ENCODE data around the gene CPNE1. TPM values are rescaled to one million over a fixed set of nuclear protein-coding genes. Genes with fewer than 3 reads are reported as not detected.
A peak's percentile ranks its signal among the peaks of the same experiment; 100 is the strongest.
"Not testable (repeated sequence)": the region's sequence is repeated elsewhere in the genome, so short reads cannot be mapped to it uniquely, and the experiment has no call there.

Gene CPNE1
- total RNA-seq, 8 experiments from 2014 or later = 88.8 to 205 (median 124) TPM

GRCh38 chr20:35686872-35687271 is 22.2 kb upstream of the CPNE1 start:
- ATAC-seq (replicated peaks in 6 of 8) = not testable (repeated sequence)

GRCh38 chr20:35685368-35685767 is 20.7 kb upstream of the CPNE1 start:
- in situ Hi-C loops (cut with MboI; ENCODE audit: low pct_unique_long_range_greater_than_20kb in 2 of 9, low sequenced_read_pairs in 9 of 9, unreplicated experiment in 9 of 9) = loop anchor here in 1 of 9 experiments (25.0 kb wide), 1 partner anchor 173 kb away; no protein-coding TSS in a partner anchor
- H3K27ac ChIP-seq; H3K4me3 ChIP-seq; ATAC-seq (replicated peaks in 6 of 8): not testable (repeated sequence)
- peaks cover 3 to 12% of the 10 kb centered on the region in 2 donors for H3K4me1 ChIP-seq (replicated peaks in 1 of 2)
- WGBS, 10 experiments = 80 to 100% (median 100%) methylated on average over 1 to 7 of the region's 9 CpGs; no CpG with 5 or more reads in 1 of the 10 experiments

More at GRCh38 chr20:35686872-35687271, 22.2 kb upstream of the CPNE1 start:
- not testable (repeated sequence) for H3K4me3 ChIP-seq; H3K27ac ChIP-seq; H3K4me1 ChIP-seq (replicated peaks in 1 of 2)
- in situ Hi-C loops (cut with MboI; ENCODE audit: low pct_unique_long_range_greater_than_20kb in 2 of 9, low sequenced_read_pairs in 9 of 9, unreplicated experiment in 9 of 9) = loop anchor here in 1 of 9 experiments (25.0 kb wide), 1 partner anchor 175 kb away; no protein-coding TSS in a partner anchor
- WGBS, 10 experiments = 44 to 100% (median 91%) methylated on average over 1 to 9 of the region's 11 CpGs; no CpG with 5 or more reads in 3 of the 10 experiments

- H3K4me3 ChIP-seq = no peak overlapping the region
- 67 to 100% (median 100%) methylated on average over 1 of the region's 1 CpG; no CpG with 5 or more reads in 5 of the 10 experiments for WGBS, 10 experiments
- H3K27ac ChIP-seq = no peak overlapping the region
- peaks cover 3 to 14% of the 10 kb centered on the region in 2 donors for H3K4me1 ChIP-seq (replicated peaks in 1 of 2)
- ATAC-seq (replicated peaks in 6 of 8) = no peak
- in situ Hi-C loops (cut with MboI; ENCODE audit: low pct_unique_long_range_greater_than_20kb in 2 of 9, low sequenced_read_pairs in 9 of 9, unreplicated experiment in 9 of 9) = loop anchor here in 1 of 9 experiments (25.0 kb wide), 1 partner anchor 170 kb away; no protein-coding TSS in a partner anchor
Measured at GRCh38 chr20:35681960-35682359, 17.3 kb upstream of the CPNE1 start.

GRCh38 chr20:35680452-35681183 is 15.9 kb upstream of the CPNE1 start:
- H3K4me3 ChIP-seq = no peak overlapping the region
- ATAC-seq (replicated peaks in 6 of 8) = peak in 2 of 8 experiments; percentile 49 to 71
- peaks cover 3 to 14% of the 10 kb centered on the region in 2 donors for H3K4me1 ChIP-seq (replicated peaks in 1 of 2)
- H3K27ac ChIP-seq = peak overlapping the region in 1 of 2 donors; percentile 44
- WGBS, 10 experiments = 20 to 100% (median 90%) methylated on average over 1 to 3 of the region's 4 CpGs; no CpG with 5 or more reads in 1 of the 10 experiments
- in situ Hi-C loops (cut with MboI; ENCODE audit: low pct_unique_long_range_greater_than_20kb in 2 of 9, low sequenced_read_pairs in 9 of 9, unreplicated experiment in 9 of 9) = loop anchor here in 1 of 9 experiments (25.0 kb wide), 1 partner anchor 168 kb away; no protein-coding TSS in a partner anchor

- in situ Hi-C loops (cut with MboI; ENCODE audit: low pct_unique_long_range_greater_than_20kb in 2 of 9, low sequenced_read_pairs in 9 of 9, unreplicated experiment in 9 of 9) = loop anchor here in 1 of 9 experiments (25.0 kb wide), 1 partner anchor 163 kb away; no protein-coding TSS in a partner anchor
- 80 to 100% (median 95%) methylated on average over 1 to 7 of the region's 8 CpGs; no CpG with 5 or more reads in 4 of the 10 experiments for WGBS, 10 experiments
- H3K27ac ChIP-seq = no peak overlapping the region
- ATAC-seq (replicated peaks in 6 of 8) = no peak
- H3K4me1 ChIP-seq (replicated peaks in 1 of 2) = no peaks in the 10 kb centered on the region
- H3K4me3 ChIP-seq = no peak overlapping the region
Measured at GRCh38 chr20:35674921-35675320, 10.2 kb upstream of the CPNE1 start.

- no peak overlapping the region for H3K27ac ChIP-seq
- in situ Hi-C loops (cut with MboI; ENCODE audit: low pct_unique_long_range_greater_than_20kb in 2 of 9, low sequenced_read_pairs in 9 of 9, unreplicated experiment in 9 of 9) = no loop called here
- no peak overlapping the region for H3K4me3 ChIP-seq
- 42 to 100% (median 100%) methylated on average over 1 to 3 of the region's 4 CpGs; no CpG with 5 or more reads in 5 of the 10 experiments for WGBS, 10 experiments
- no peak for ATAC-seq (replicated peaks in 6 of 8)
- no peaks in the 10 kb centered on the region for H3K4me1 ChIP-seq (replicated peaks in 1 of 2)
Measured at GRCh38 chr20:35673884-35674283, 9.2 kb upstream of the CPNE1 start.

GRCh38 chr20:35669681-35670080 is 5.0 kb upstream of the CPNE1 start:
- in situ Hi-C loops (cut with MboI; ENCODE audit: low pct_unique_long_range_greater_than_20kb in 2 of 9, low sequenced_read_pairs in 9 of 9, unreplicated experiment in 9 of 9) = no loop called here
- Histone ChIP-seq H3K4me1 (replicated peaks in 1 of 2) (peaks cover 3% of the 10 kb centered on the region in 2 donors), H3K27ac (no peak overlapping the region), H3K4me3 (no peak overlapping the region)
- ATAC-seq (replicated peaks in 6 of 8) = no peak
- 20 to 86% (median 75%) methylated on average over 1 of the region's 1 CpG; no CpG with 5 or more reads in 4 of the 10 experiments for WGBS, 10 experiments

- H3K27ac ChIP-seq = no peak overlapping the region
- no peak overlapping the region for H3K4me3 ChIP-seq
- no peak for ATAC-seq (replicated peaks in 6 of 8)
- peaks cover 3% of the 10 kb centered on the region in 2 donors for H3K4me1 ChIP-seq (replicated peaks in 1 of 2)
- in situ Hi-C loops (cut with MboI; ENCODE audit: low pct_unique_long_range_greater_than_20kb in 2 of 9, low sequenced_read_pairs in 9 of 9, unreplicated experiment in 9 of 9) = no loop called here
- WGBS, 10 experiments = 69 to 100% (median 100%) methylated on average over 1 to 4 of the region's 5 CpGs; no CpG with 5 or more reads in 3 of the 10 experiments
Measured at GRCh38 chr20:35669221-35669620, 4.5 kb upstream of the CPNE1 start.

- in situ Hi-C loops (cut with MboI; ENCODE audit: low pct_unique_long_range_greater_than_20kb in 2 of 9, low sequenced_read_pairs in 9 of 9, unreplicated experiment in 9 of 9) = no loop called here
- 94 to 100% (median 97%) methylated on average over 4 to 14 of the region's 17 CpGs; no CpG with 5 or more reads in 2 of the 10 experiments for WGBS, 10 experiments
- Histone ChIP-seq H3K4me3 (no peak overlapping the region), H3K27ac (no peak overlapping the region), H3K4me1 (replicated peaks in 1 of 2) (peaks cover 9 to 25% of the 10 kb centered on the region in 2 donors)
- ATAC-seq (replicated peaks in 6 of 8) = no peak
Measured at GRCh38 chr20:35665949-35666288, 1.2 kb upstream of the CPNE1 start.

GRCh38 chr20:35663516-35664465 is 909 bp downstream of the CPNE1 start:
- H3K27ac ChIP-seq = peak overlapping the region; percentile 95 to 98
- in situ Hi-C loops (cut with MboI; ENCODE audit: low pct_unique_long_range_greater_than_20kb in 2 of 9, low sequenced_read_pairs in 9 of 9, unreplicated experiment in 9 of 9) = no loop called here
- WGBS, 10 experiments = 0 to 17% (median 0%) methylated on average over 1 to 15 of the region's 28 CpGs; no CpG with 5 or more reads in 1 of the 10 experiments
- peak; percentile 14 to 46 (median 40) for ATAC-seq (replicated peaks in 6 of 8)
- peaks cover 12 to 31% of the 10 kb centered on the region in 2 donors for H3K4me1 ChIP-seq (replicated peaks in 1 of 2)
- peak overlapping the region; percentile 68 to 95 (median 72) for H3K4me3 ChIP-seq

- H3K4me1 ChIP-seq (replicated peaks in 1 of 2) = peaks cover 12 to 31% of the 10 kb centered on the region in 2 donors
- H3K27ac ChIP-seq = no peak overlapping the region
- in situ Hi-C loops (cut with MboI; ENCODE audit: low pct_unique_long_range_greater_than_20kb in 2 of 9, low sequenced_read_pairs in 9 of 9, unreplicated experiment in 9 of 9) = no loop called here
- WGBS, 10 experiments = 0 to 30% (median 16%) methylated on average over 2 of the region's 2 CpGs; no CpG with 5 or more reads in 4 of the 10 experiments
- no peak for ATAC-seq (replicated peaks in 6 of 8)
- peak overlapping the region; percentile 68 to 95 (median 72) for H3K4me3 ChIP-seq
Measured at GRCh38 chr20:35662551-35662950, 2.1 kb downstream of the CPNE1 start.

GRCh38 chr20:35661908-35662307 is 2.8 kb downstream of the CPNE1 start:
- H3K4me3 ChIP-seq = peak overlapping the region in 3 of 5 donors; percentile 68 to 84 (median 72)
- no peak for ATAC-seq (replicated peaks in 6 of 8)
- in situ Hi-C loops (cut with MboI; ENCODE audit: low pct_unique_long_range_greater_than_20kb in 2 of 9, low sequenced_read_pairs in 9 of 9, unreplicated experiment in 9 of 9) = no loop called here
- no peak overlapping the region for H3K27ac ChIP-seq
- H3K4me1 ChIP-seq (replicated peaks in 1 of 2) = peaks cover 12 to 31% of the 10 kb centered on the region in 2 donors
- 0 to 92% (median 65%) methylated on average over 1 to 3 of the region's 3 CpGs; no CpG with 5 or more reads in 1 of the 10 experiments for WGBS, 10 experiments
